ENCODE data around the gene LMNA.

Gene LMNA

DNA sequence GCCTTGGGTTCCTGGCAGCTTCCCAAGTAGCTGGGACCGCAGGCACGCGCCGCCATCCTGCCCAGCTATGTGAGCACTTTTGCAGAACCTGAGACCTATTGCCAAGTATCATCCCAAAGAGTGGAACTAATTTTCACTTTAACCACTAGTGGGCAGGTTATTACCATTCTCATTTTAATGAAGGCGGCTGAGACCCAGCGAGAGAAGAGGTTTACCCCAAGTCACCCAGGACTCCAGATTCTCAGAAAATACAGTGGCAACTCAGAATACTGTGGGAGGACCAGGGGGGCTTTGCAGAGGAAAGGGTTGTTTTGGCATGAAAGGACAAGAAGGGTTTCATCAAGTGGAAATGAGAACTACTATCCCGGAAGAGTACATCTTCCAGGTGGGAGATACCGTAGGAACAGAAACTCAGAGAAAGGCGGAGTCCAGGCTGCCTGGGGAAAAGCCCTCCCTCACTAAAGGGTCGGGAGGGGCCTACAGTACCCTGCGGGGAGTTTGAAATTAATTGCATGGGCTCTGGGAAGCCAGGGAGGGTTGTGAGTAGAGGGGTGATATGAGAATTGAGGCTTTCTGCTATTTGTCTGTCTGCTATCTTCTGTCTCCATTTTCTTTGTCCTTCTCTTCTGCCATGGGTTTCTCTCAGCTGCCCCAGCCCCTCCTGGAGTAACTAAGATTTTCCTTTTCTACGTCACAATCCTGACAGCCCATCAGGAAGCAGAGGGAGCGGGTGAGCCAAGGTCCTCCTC lies 31.7 kb downstream of the LMNA start:
- TF ChIP-seq, protein P1, sequence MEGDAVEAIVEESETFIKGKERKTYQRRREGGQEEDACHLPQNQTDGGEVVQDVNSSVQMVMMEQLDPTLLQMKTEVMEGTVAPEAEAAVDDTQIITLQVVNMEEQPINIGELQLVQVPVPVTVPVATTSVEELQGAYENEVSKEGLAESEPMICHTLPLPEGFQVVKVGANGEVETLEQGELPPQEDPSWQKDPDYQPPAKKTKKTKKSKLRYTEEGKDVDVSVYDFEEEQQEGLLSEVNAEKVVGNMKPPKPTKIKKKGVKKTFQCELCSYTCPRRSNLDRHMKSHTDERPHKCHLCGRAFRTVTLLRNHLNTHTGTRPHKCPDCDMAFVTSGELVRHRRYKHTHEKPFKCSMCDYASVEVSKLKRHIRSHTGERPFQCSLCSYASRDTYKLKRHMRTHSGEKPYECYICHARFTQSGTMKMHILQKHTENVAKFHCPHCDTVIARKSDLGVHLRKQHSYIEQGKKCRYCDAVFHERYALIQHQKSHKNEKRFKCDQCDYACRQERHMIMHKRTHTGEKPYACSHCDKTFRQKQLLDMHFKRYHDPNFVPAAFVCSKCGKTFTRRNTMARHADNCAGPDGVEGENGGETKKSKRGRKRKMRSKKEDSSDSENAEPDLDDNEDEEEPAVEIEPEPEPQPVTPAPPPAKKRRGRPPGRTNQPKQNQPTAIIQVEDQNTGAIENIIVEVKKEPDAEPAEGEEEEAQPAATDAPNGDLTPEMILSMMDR (conservative IDR thresholded peaks at IDR 0.05; ENCODE audit: low read length): peak; percentile 62
- no peak overlapping the region for H3K4me3 ChIP-seq (ENCODE audit: low read length)
- DNase-seq (ENCODE audit: low read depth): peak; percentile 98

DNA sequence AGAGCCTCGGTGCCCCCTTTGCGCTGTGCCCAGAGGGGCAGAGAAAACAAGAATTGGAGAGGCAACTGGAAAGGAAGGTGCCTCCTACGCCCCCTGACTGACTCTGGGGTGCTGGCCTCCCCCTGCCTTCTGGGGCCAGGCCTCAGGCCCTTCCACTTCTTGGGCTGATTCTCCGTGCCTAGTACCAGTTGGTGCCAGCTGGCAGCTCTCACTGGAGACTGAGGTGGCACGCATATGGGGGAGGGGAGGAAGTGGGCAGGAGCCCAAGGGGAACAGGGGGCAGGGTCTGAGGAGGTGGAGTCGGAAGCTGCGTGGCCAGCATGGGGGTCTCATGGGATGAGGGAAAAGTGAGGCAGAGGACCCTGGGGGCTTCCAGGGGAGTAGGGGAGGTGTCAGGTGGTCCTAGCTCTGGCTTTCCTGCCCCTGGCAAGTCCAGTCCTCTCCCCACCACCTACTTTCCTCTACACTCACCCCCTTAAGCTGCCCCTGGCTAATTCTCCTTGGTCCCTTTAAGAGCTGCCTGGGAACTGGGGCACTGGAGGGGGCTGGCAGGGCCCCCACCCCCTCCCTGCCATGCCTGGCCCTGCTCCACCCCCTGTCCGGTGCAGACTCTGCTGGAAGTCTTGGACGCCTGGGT lies 32.4 kb downstream of the LMNA start:
- no peak overlapping the region for H3K4me3 ChIP-seq (ENCODE audit: low read length)
- TF ChIP-seq, protein P1 (conservative IDR thresholded peaks at IDR 0.05; ENCODE audit: low read length): no peak
- DNase-seq (ENCODE audit: low read depth): peak; percentile 48

DNA sequence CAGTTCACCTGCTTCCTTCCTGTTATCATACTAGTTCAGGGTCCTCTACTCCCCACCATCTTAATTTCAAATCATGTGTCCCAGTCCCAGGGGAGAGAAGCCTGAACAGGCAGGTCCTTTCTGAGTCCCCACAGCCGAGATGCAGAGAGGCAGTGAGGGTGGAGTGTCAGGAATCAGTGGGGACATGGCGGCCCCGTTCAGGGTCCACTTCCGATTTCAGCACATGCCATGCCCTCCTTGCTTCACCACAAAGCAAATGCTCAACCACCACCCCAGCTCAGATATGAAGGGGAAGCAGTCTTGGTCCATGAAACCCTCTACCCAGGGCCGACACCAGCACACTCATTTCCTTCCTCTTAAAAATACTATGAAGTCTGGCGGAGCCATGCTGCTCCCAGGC lies 33.7 kb downstream of the LMNA start:
- DNase-seq (ENCODE audit: low read depth): no peak
- TF ChIP-seq, protein P1 (conservative IDR thresholded peaks at IDR 0.05; ENCODE audit: low read length): no peak
- no peak overlapping the region for H3K4me3 ChIP-seq (ENCODE audit: low read length)

DNA sequence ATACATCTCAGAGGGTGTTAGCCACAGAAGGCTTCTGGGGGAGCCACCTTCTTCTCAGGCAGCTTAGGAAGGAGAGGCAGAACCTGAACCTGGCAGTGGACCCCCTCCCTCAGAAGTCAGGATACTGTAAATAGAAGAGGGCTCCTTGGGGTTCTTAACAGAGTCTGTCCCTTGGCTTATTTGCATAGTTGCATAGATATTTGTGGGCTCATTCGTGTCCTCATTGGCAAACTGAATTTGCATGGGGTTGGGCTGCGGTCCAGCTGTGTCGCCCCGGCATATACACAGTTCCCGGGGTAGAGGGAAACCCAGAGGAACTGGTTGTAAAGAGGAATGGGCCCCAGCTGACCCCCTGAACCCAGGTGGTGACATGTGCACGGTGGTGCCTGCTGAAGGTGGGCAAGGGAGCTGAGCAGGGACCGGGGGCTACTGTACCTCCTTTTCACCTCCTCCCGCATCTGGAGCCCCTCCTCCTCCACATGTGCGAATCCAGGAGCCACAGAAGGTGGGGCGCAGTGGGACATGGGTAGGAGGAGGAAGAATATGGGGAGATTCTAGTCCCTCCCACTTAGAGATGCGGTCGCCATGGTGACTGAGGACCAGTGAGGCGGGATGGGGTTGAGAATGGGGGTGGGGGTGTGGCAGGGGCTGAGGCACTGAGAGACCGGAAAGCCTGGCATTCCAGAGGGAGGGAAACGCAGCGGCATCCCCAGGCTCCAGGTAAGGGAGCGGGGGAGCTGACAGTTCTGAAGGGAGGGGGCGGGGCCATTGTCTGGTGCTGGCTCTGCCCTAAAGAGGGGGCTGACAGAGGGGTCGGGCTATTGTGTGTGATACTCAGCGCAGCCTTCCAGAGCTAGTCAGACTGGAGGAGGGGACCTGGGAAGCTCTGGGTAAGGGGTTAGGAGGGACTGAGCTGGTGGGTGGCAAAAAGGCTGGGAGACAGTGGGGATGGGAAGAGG lies 35.1 kb downstream of the LMNA start:
- no peak overlapping the region for H3K4me3 ChIP-seq (ENCODE audit: low read length)
- TF ChIP-seq, protein P1 (conservative IDR thresholded peaks at IDR 0.05; ENCODE audit: low read length): no peak
- no peak for DNase-seq (ENCODE audit: low read depth)

DNA sequence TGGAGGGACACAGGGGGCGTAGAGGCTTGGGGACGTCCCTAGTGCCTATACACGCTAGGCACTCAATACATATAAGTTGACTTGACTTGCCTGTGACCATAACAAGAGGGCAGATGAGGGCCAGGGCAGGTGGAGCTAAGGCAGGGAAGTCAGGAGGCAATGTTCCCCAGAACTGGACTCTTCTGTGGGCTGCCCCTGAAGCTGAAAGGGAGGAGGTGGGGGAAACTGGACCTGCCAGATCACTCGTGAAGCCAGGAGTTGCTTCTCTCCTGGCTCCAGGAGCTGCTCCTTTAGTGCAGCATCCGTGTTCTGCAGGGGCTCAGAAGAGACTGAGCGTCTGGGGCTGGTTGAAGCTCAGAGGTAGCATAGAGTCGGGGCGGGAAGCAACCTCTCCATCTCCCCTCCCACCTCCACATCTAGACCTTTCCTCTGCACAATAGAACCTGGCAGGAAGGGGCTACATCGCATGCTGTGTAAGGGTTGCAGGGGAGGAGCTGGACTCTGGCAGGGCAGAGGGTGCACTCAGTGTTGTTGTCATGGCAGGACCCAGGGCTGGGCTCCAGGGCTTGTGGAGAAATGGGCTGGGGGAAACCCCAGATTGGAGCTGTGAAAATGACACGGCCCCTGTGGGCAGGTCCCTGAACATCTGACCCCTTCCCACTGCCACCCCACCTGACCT lies 36.0 kb downstream of the LMNA start:
- H3K4me3 ChIP-seq (ENCODE audit: low read length): no peak overlapping the region
- DNase-seq (ENCODE audit: low read depth): no peak
- TF ChIP-seq, protein P1 (conservative IDR thresholded peaks at IDR 0.05; ENCODE audit: low read length): no peak

DNA sequence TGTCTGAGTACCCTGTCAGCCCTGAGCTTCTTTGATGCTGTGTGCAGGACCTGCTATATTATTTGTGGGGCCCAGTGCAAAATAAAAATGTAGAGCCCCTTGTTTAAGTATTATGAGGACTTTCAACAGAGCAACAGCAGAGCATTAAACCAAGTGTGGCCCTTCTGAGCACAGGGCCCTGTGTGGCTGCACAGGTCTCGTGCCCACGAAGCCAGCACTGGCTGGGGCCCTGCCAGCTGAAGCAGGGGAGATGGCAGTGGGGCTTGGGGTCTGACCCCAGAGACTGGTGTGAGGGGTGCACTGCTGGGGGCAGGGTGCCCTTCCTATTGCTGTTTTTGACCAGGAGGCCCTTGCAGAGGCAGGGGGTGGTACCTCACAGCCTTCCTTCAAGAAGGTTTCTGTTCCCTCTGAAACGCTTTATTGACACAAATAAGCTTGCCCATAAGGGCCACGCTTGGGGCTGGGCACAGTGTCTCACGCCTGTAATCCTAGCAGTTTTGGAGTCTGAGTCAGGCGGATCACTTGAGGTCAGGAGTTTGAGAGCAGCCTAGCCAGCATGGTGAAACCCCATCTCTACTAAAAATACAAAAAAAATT lies 36.7 kb downstream of the LMNA start:
- H3K4me3 ChIP-seq (ENCODE audit: low read length): no peak overlapping the region
- TF ChIP-seq, protein P1 (conservative IDR thresholded peaks at IDR 0.05; ENCODE audit: low read length): no peak
- peak; percentile 74 for DNase-seq (ENCODE audit: low read depth)
